OCI-LY1 (cell line): ENCODE results near the gene TSKU.

Source experiments
- EZH2 ChIP-seq: fragments of 200-600 bp; sonication (generic), shearing (Covaris generic); IDR thresholded peaks from 2 replicates; pipeline ENCODE4 v1.8.0; 2017; ENCODE audit warnings: borderline replicate concordance, mixed run types, mild to moderate bottlenecking, antibody characterized with exemption, low read length, moderate library complexity, mixed read lengths
- TF ChIP-seq, protein P1 (sequence below): fragments of 200-600 bp; sonication (generic), shearing (Covaris generic); IDR thresholded peaks from 2 replicates; pipeline ENCODE4 v1.5.1; 2017; ENCODE audit warnings: mild to moderate bottlenecking, antibody characterized with exemption, low read length, moderate library complexity, mixed read lengths

DNA sequence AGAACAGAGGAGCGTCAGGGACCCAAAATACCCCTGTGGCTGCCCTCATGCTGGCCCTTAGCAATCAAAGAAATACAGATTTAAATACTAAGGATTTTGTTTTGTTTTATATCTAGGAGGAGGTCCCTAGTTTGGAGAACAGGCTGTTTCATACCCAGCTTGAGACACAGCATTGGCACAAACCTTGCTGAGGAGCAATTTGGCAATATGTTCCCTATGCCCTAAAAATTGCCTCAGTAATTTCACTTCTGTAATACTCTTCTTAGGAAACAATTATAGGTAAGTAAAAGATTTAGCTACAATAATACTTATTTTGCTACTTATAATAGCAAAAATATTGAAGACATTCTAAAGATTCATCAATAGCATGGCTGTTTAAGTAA, 37.0 kb downstream of the TSKU start:
- TF ChIP-seq, protein P1, sequence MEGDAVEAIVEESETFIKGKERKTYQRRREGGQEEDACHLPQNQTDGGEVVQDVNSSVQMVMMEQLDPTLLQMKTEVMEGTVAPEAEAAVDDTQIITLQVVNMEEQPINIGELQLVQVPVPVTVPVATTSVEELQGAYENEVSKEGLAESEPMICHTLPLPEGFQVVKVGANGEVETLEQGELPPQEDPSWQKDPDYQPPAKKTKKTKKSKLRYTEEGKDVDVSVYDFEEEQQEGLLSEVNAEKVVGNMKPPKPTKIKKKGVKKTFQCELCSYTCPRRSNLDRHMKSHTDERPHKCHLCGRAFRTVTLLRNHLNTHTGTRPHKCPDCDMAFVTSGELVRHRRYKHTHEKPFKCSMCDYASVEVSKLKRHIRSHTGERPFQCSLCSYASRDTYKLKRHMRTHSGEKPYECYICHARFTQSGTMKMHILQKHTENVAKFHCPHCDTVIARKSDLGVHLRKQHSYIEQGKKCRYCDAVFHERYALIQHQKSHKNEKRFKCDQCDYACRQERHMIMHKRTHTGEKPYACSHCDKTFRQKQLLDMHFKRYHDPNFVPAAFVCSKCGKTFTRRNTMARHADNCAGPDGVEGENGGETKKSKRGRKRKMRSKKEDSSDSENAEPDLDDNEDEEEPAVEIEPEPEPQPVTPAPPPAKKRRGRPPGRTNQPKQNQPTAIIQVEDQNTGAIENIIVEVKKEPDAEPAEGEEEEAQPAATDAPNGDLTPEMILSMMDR = no peak
- TF ChIP-seq EZH2 = no peak
